T-cell (primary cell): ENCODE measurements around the gene MMP28. TPM values are rescaled to one million over a fixed set of nuclear protein-coding genes. Genes with fewer than 3 reads are reported as not detected.

Source experiments
- ATAC-seq, 4 experiments: fragments of 200-7000 bp in 3 of 4; fragments of 150-1000 bp in 1 of 4; cut with Tn5 transposase; replicated peaks in 1 of 4; 1 replicate in 3 of 4; 2 replicates in 1 of 4; pipeline ENCODE4 v1.10.0; 2021; ENCODE audit warnings: moderate library complexity in 3 of 4, mild to moderate bottlenecking in 2 of 4, moderate number of reproducible peaks in 1 of 4
- CTCF ChIA-PET, 2 donors: fragments of 300-600 bp; sonication (Branson Sonifier 250); formaldehyde crosslinking; loops; one replicate each; lab custom pipeline; 2022; ENCODE audit warnings: antibody characterized with exemption in 2 of 2; lab: Charles Lee
- POLR2A ChIA-PET, 2 donors: fragments of 300-600 bp; sonication (Branson Sonifier 250); formaldehyde crosslinking; loops; one replicate each; lab custom pipeline; 2022; ENCODE audit warnings: antibody characterized with exemption in 2 of 2; lab: Charles Lee
- DNase-seq, 35 experiments: peaks; one replicate each; pipeline versions ENCODE4 v3.0.0 to v3.0.0-alpha.2; 2013 to 2023
- H3K27ac ChIP-seq: one replicate; pipeline ENCODE4 v1.5.1; 2013; ENCODE audit warnings: low read length
- H3K27me3 ChIP-seq, 2 experiments: replicated peaks in 1 of 2; 1 replicate in 1 of 2; 2 replicates in 1 of 2; pipeline versions ENCODE4 v1.6.1 to v1.7.0; 2013; ENCODE audit warnings: low read length in 1 of 2, mixed read lengths in 1 of 2; ENCODE audit not compliant: control insufficient read depth in 2 of 2, insufficient read depth in 2 of 2; ENCODE audit errors: extremely low read depth in 1 of 2
- H3K36me3 ChIP-seq, 2 donors: 1 replicate in 1 of 2; 2 replicates in 1 of 2; pipeline versions ENCODE4 v1.6.1 to v1.7.0; 2013; ENCODE audit warnings: low read length in 1 of 2; ENCODE audit not compliant: control insufficient read depth in 2 of 2, insufficient read depth in 1 of 2; ENCODE audit errors: extremely low read depth in 1 of 2
- H3K4me1 ChIP-seq, 2 experiments: 1 replicate in 1 of 2; 2 replicates in 1 of 2; pipeline versions ENCODE4 v1.6.1 to v1.7.0; 2013; ENCODE audit warnings: low read length in 2 of 2, mixed read lengths in 1 of 2; ENCODE audit not compliant: insufficient read depth in 2 of 2, control insufficient read depth in 1 of 2; ENCODE audit errors: extremely low read depth in 1 of 2
- H3K4me3 ChIP-seq, 2 donors: 1 replicate in 1 of 2; 2 replicates in 1 of 2; pipeline versions ENCODE4 v1.5.1 to v1.7.0; 2013; ENCODE audit warnings: mild to moderate bottlenecking in 2 of 2, low read length in 1 of 2, moderate library complexity in 1 of 2; ENCODE audit not compliant: control insufficient read depth in 1 of 2; ENCODE audit errors: extremely low read depth in 1 of 2
- H3K9me3 ChIP-seq: 2 replicates; pipeline ENCODE4 v1.7.0; 2013
- H3K27ac Mint-ChIP-seq, 2 donors: one replicate each; pipeline ENCODE4 v1.8.0; 2020 to 2021; ENCODE audit warnings: mild to moderate bottlenecking in 2 of 2, mixed read lengths in 2 of 2
- H3K27me3 Mint-ChIP-seq, 2 donors: one replicate each; pipeline ENCODE4 v1.8.0; 2021 to 2022; ENCODE audit warnings: mixed read lengths in 2 of 2
- H3K36me3 Mint-ChIP-seq: one replicate; pipeline ENCODE4 v1.8.0; 2021; ENCODE audit warnings: mixed read lengths
- H3K4me1 Mint-ChIP-seq, 3 donors: one replicate each; pipeline ENCODE4 v1.8.0; 2020 to 2022; ENCODE audit warnings: mixed read lengths in 3 of 3, mild to moderate bottlenecking in 1 of 3
- H3K4me3 Mint-ChIP-seq, 3 donors: one replicate each; pipeline ENCODE4 v1.8.0; 2020 to 2022; ENCODE audit warnings: mild to moderate bottlenecking in 3 of 3, mixed read lengths in 3 of 3, moderate library complexity in 3 of 3
- H3K9me3 Mint-ChIP-seq, 3 donors: one replicate each; pipeline ENCODE4 v1.8.0; 2020 to 2022; ENCODE audit warnings: mixed read lengths in 3 of 3
- WGBS: methylation state at CpG from one replicate; pipeline ENCODE4 v1.1.5; 2013; ENCODE audit warnings: missing lambda C conversion rate; ENCODE audit not compliant: insufficient coverage; 5-methylcytosine and 5-hydroxymethylcytosine counted together
- total RNA-seq, 35 experiments: library from RNA in 6 of 35; stranded (reverse) in 6 of 35; fragments of 120-200 nt in 1 of 35; gene quantifications; one replicate each; pipeline versions ENCODE4 v1.2.1 to v1.2.4 and lab custom pipeline; 2013 to 2026

MMP28 gene
- total RNA-seq, 5 donors from 2014 or later (not counting 1 experiment from before 2014, with no cell fraction given): 3.4 to 11.4 (median 6.9) TPM

DNA sequence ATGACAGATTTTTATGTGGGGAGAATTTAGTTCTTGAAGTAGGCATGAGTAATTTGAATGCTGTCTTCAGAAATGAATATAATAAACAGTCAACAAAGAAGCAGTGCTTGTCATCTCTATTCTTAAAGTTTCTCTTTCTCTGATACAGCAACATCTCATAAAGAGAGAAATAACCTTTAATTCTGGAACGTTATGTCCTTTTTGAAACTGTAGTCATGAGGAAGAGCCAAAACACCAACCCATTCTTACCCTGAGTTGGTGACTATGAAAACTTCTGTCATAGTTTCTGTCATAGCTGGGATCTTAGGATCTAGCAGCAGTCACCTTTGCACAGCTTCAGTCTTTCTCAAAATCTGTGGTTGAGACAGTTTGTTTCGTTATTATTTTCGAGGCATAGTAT, 79.3 kb downstream of the MMP28 start:
- Histone ChIP-seq H3K4me1 (peaks cover 12 to 19% of the 10 kb centered on the region in 2 experiments), H3K9me3 (no peaks in the 10 kb centered on the region), H3K4me3 (no peak overlapping the region), H3K27me3 (no peaks in the 10 kb centered on the region), H3K27ac (no peak overlapping the region), H3K36me3 (peaks cover 0 to 71% of the 10 kb centered on the region in 2 donors)
- ChIA-PET CTCF (interaction anchor here in 1 of 2 donors (0.6 kb wide), 1 partner anchor 1292 kb away, joined by 6 read pairs; no protein-coding TSS in a partner anchor), POLR2A (interaction anchor here in 1 of 2 donors (0.5 kb wide), 1 partner anchor 111 kb away, joined by 5 read pairs; no protein-coding TSS in a partner anchor)
- ATAC-seq (no peak), DNase-seq (no peak)
- Mint-ChIP-seq H3K4me3 (no peak overlapping the region), H3K4me1 (peaks cover 0 to 7% (median 6%) of the 10 kb centered on the region in 3 donors), H3K36me3 (peaks cover 35% of the 10 kb centered on the region), H3K9me3 (no peaks in the 10 kb centered on the region), H3K27ac (no peak overlapping the region), H3K27me3 (no peaks in the 10 kb centered on the region)
- WGBS: no CpG with 5 or more reads among the region's 3 CpGs

Other genes with a start within 250 kb of the MMP28 start
- not detected for gene SLFN14, start 234.8 kb downstream of the MMP28 start, total RNA-seq
- gene PEX12, start 217.1 kb downstream of the MMP28 start, total RNA-seq: 1 to 10 TPM; 3.6 to 6.6 (median 5.6) TPM
- gene AP2B1, start 208.3 kb downstream of the MMP28 start, total RNA-seq: 100 to 1,000 TPM; 106 to 157 (median 134) TPM
- gene RASL10B, start 64.0 kb downstream of the MMP28 start, total RNA-seq: under 1 TPM; 0.38 to 0.56 (median 0.39) TPM
- under 1 TPM in 4 of 5 donors, not detected in 1; 0.07 to 0.26 (median 0.21) TPM for gene GAS2L2, start 42.4 kb downstream of the MMP28 start, total RNA-seq
- not detected for gene C17orf50, start 34.8 kb downstream of the MMP28 start, total RNA-seq
- gene TAF15, start 13.8 kb upstream of the MMP28 start, total RNA-seq: 100 to 1,000 TPM; 186 to 228 (median 201) TPM
- 1 to 10 TPM in 4 of 5 donors, under 1 TPM in 1; 0.90 to 4.1 (median 1.5) TPM for gene HEATR9, start 73.2 kb upstream of the MMP28 start, total RNA-seq
- gene CCL5, start 84.7 kb upstream of the MMP28 start, total RNA-seq: 100 to 1,000 TPM; 124 to 557 (median 298) TPM
- 1 to 10 TPM in 2 of 5 donors, under 1 TPM in 3; 0.40 to 1.5 (median 0.83) TPM for gene RDM1, start 135.1 kb upstream of the MMP28 start, total RNA-seq
- gene LYZL6, start 148.1 kb upstream of the MMP28 start, total RNA-seq: not detected
- gene CCL16, start 185.9 kb upstream of the MMP28 start, total RNA-seq: not detected
- not detected for gene CCL14, start 191.1 kb upstream of the MMP28 start, total RNA-seq
- gene CCL15, start 205.9 kb upstream of the MMP28 start, total RNA-seq: not detected
- gene CCL23, start 222.3 kb upstream of the MMP28 start, total RNA-seq: not detected